ENCODE measurements around the gene TAP2.

Gene TAP2

GRCh38 chr6:32867554-32868256 lies 29.2 kb upstream of the TAP2 start:
- H4K20me1 ChIP-seq (ENCODE audit: insufficient read depth, low read length) = no peaks in the 10 kb centered on the region
- H3K36me3 ChIP-seq (ENCODE audit: insufficient read depth, low read length) = no peaks in the 10 kb centered on the region
- peak overlapping the region; percentile 65 for H3K9ac ChIP-seq (ENCODE audit: low read length)
- peak overlapping the region; percentile 95 for H3K27ac ChIP-seq (ENCODE audit: low read depth, low read length, poor library complexity, severe bottlenecking)
- peak overlapping the region; percentile 80 for H2AFZ ChIP-seq (ENCODE audit: low read length)
- no peaks in the 10 kb centered on the region for H3K79me2 ChIP-seq (ENCODE audit: insufficient read depth, low read length)
- no peaks in the 10 kb centered on the region for H3K9me2 ChIP-seq (ENCODE audit: low read depth, low read length)
- no peaks in the 10 kb centered on the region for H3K27me3 ChIP-seq (ENCODE audit: insufficient read depth, low read length)
- H3K4me2 ChIP-seq (ENCODE audit: low read length) = peak overlapping the region; percentile 70
- peaks cover 32% of the 10 kb centered on the region for H3K4me1 ChIP-seq (ENCODE audit: insufficient read depth, low read length, severe bottlenecking)
- 0 out of 2 replicates have a peak, but pooled peaks cover 5% of the 10 kb centered on the region for H3F3A ChIP-seq (ENCODE audit: insufficient read depth, low read length)
- peak overlapping the region; percentile 31 for H3K4me3 ChIP-seq (ENCODE audit: low read depth, low read length, poor library complexity, severe bottlenecking)
- no peak for TF ChIP-seq CTCF (IDR thresholded peaks at IDR 0.05; ENCODE audit: low read length)
- no peak for TF ChIP-seq EZH2 (IDR thresholded peaks at IDR 0.05; ENCODE audit: borderline replicate concordance, low read length)
- no peaks in the 10 kb centered on the region for H3K9me3 ChIP-seq (ENCODE audit: low read length)

GRCh38 chr6:32867022-32867477 lies 28.5 kb upstream of the TAP2 start:
- H4K20me1 ChIP-seq (ENCODE audit: insufficient read depth, low read length) = no peaks in the 10 kb centered on the region
- no peaks in the 10 kb centered on the region for H3K79me2 ChIP-seq (ENCODE audit: insufficient read depth, low read length)
- H3K4me3 ChIP-seq (ENCODE audit: low read depth, low read length, poor library complexity, severe bottlenecking) = peak overlapping the region; percentile 31
- peak overlapping the region; percentile 80 for H2AFZ ChIP-seq (ENCODE audit: low read length)
- TF ChIP-seq CTCF (IDR thresholded peaks at IDR 0.05; ENCODE audit: low read length) (no peak), EZH2 (IDR thresholded peaks at IDR 0.05; ENCODE audit: borderline replicate concordance, low read length) (no peak)
- no peaks in the 10 kb centered on the region for H3K27me3 ChIP-seq (ENCODE audit: insufficient read depth, low read length)
- no peaks in the 10 kb centered on the region for H3K9me2 ChIP-seq (ENCODE audit: low read depth, low read length)
- H3K4me1 ChIP-seq (ENCODE audit: insufficient read depth, low read length, severe bottlenecking) = peaks cover 32% of the 10 kb centered on the region
- H3K9me3 ChIP-seq (ENCODE audit: low read length) = no peaks in the 10 kb centered on the region
- peak overlapping the region; percentile 95 for H3K27ac ChIP-seq (ENCODE audit: low read depth, low read length, poor library complexity, severe bottlenecking)
- 0 out of 2 replicates have a peak, but pooled peaks cover 5% of the 10 kb centered on the region for H3F3A ChIP-seq (ENCODE audit: insufficient read depth, low read length)
- peak overlapping the region; percentile 65 for H3K9ac ChIP-seq (ENCODE audit: low read length)
- H3K4me2 ChIP-seq (ENCODE audit: low read length) = peak overlapping the region; percentile 70
- no peaks in the 10 kb centered on the region for H3K36me3 ChIP-seq (ENCODE audit: insufficient read depth, low read length)

- Histone ChIP-seq H3K4me2 (ENCODE audit: low read length) (peak overlapping the region; percentile 70), H3K4me1 (ENCODE audit: insufficient read depth, low read length, severe bottlenecking) (peaks cover 32% of the 10 kb centered on the region), H4K20me1 (ENCODE audit: insufficient read depth, low read length) (no peaks in the 10 kb centered on the region), H2AFZ (ENCODE audit: low read length) (no peak overlapping the region), H3K27ac (ENCODE audit: low read depth, low read length, poor library complexity, severe bottlenecking) (peak overlapping the region; percentile 95), H3K36me3 (ENCODE audit: insufficient read depth, low read length) (no peaks in the 10 kb centered on the region; the same call in 1 of the 2 replicates), H3F3A (ENCODE audit: insufficient read depth, low read length) (0 out of 2 replicates have a peak, but pooled peaks cover 5% of the 10 kb centered on the region), H3K9ac (ENCODE audit: low read length) (no peak overlapping the region; the same call in 1 of the 2 replicates), H3K9me3 (ENCODE audit: low read length) (no peaks in the 10 kb centered on the region), H3K9me2 (ENCODE audit: low read depth, low read length) (no peaks in the 10 kb centered on the region), H3K79me2 (ENCODE audit: insufficient read depth, low read length) (no peaks in the 10 kb centered on the region), H3K27me3 (ENCODE audit: insufficient read depth, low read length) (no peaks in the 10 kb centered on the region), H3K4me3 (ENCODE audit: low read depth, low read length, poor library complexity, severe bottlenecking) (no peak overlapping the region)
- no peak for TF ChIP-seq CTCF (IDR thresholded peaks at IDR 0.05; ENCODE audit: low read length)
- no peak for TF ChIP-seq EZH2 (IDR thresholded peaks at IDR 0.05; ENCODE audit: borderline replicate concordance, low read length)
These were observed 27.3 kb upstream of the TAP2 start for GRCh38 chr6:32865724-32866443.

Measured in OCI-LY1 (cell line).